ENCODE measurements around the gene PRPF18. TPM values are rescaled to one million over a fixed set of nuclear protein-coding genes. Genes with fewer than 3 reads are reported as not detected.

Gene PRPF18
- total RNA-seq, 1 donor from 2014 or later, result 22.5 TPM

DNA sequence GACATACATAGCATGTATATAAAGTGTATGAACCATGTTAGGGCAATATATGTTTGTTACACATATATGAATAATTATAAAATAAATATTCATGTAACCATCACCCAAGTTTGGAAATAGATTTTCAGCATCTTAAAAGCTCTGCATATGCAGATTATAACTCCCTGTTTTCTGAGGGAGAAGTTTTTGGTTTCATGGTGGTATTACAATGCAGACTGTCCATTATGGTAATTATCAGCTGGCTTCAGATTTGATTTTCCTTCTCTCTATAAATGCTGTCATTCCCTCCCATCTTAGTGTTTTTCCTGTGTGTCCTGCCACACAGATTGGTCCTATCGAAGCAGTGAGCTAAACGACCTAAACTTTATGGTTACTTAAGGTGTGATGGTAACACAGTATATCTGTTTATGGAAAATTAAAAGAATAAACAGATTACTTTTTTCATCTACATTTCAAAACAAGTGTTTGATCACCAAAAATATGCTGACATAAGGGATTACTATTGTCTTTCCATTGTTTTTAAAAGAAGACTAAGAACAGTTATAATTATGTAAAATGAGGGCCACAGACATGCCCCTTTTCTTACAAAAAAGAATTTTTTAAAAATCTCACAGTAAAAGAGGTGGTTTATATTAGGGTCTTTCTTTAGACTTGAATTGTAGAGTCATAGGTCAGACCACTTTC lies 17.7 kb downstream of the PRPF18 start:
- intact Hi-C loops (cut with DNase I), result no loop called here
- Histone ChIP-seq H3K4me3 (no peak overlapping the region), H3K36me3 (peaks cover 81% of the 10 kb centered on the region), H3K27me3 (ENCODE audit: low read depth) (no peaks in the 10 kb centered on the region), H3K9me3 (no peaks in the 10 kb centered on the region), H3K27ac (no peak overlapping the region), H3K4me1 (no peaks in the 10 kb centered on the region)
- ATAC-seq (no peak), DNase-seq (no peak)
- TF ChIP-seq, protein P1, sequence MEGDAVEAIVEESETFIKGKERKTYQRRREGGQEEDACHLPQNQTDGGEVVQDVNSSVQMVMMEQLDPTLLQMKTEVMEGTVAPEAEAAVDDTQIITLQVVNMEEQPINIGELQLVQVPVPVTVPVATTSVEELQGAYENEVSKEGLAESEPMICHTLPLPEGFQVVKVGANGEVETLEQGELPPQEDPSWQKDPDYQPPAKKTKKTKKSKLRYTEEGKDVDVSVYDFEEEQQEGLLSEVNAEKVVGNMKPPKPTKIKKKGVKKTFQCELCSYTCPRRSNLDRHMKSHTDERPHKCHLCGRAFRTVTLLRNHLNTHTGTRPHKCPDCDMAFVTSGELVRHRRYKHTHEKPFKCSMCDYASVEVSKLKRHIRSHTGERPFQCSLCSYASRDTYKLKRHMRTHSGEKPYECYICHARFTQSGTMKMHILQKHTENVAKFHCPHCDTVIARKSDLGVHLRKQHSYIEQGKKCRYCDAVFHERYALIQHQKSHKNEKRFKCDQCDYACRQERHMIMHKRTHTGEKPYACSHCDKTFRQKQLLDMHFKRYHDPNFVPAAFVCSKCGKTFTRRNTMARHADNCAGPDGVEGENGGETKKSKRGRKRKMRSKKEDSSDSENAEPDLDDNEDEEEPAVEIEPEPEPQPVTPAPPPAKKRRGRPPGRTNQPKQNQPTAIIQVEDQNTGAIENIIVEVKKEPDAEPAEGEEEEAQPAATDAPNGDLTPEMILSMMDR (IDR thresholded peaks at IDR 0.05), result no peak

DNA sequence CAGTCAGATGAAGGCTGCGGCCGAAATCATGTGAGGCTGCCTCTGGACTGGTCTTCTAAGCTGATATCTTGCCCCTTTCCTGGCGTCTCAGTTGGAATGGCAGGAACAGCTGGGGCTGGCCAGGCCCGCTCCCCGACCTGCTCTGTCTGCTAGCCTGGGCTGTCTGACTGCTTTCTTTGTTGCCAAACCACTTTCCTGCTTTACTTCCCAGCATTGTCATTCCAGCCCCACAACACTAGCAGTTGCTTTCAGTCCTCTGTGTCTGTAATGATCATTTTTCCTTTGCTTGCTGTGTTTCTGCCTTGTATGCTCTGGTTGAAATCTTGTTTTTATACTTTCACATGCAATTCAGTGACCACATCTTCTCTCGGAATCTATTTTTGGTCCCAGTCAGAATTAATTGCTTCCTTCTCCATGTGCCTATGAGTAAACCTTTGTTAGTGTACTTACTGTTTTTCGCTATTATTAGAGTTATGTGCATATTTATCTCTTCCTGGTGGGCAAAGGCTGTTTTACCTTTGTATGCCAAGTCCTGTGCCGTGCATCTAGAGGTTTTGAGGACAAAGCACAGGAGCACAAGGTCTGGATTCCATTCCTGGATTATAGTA lies 21.6 kb downstream of the PRPF18 start:
- Histone ChIP-seq H3K4me3 (no peak overlapping the region), H3K27ac (no peak overlapping the region), H3K9me3 (no peaks in the 10 kb centered on the region), H3K36me3 (peaks cover 84% of the 10 kb centered on the region), H3K27me3 (ENCODE audit: low read depth) (no peaks in the 10 kb centered on the region), H3K4me1 (no peaks in the 10 kb centered on the region)
- no peak for ATAC-seq
- intact Hi-C loops (cut with DNase I), result no loop called here
- TF ChIP-seq, protein P1 (IDR thresholded peaks at IDR 0.05), result no peak
- no peak for DNase-seq

DNA sequence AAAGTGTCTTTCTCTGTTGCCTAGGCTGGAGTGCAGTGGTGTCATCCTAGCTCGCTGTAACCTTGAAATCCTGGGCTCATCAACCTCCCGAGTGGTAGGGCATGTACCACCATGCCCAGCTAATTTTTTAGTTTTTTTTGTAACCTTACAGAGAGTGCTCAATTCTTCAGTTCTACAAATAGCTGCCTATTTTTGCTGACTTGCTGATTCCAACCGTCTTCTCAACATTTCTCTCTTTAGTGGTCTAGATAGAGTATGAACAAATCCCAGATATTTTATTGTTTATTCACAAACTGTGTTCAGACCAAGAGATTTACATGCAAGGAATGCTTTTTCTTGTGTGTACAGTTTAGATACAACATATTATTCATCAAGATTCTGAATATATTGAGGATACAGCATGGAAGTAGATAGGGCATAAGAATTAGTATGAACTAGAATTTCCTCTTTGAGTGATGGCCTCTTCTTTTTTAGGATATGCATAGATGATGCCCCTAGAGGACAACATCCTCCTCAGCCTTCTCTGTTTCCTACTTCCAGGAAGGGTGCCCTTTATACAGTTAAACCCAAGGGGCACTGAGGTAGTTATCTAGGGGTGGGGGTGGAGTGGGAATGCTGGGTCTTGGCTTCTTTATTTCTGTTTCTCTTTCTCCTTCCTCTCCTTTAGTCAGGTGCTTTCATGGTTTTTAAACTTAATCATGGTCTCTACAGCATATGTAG lies 26.0 kb downstream of the PRPF18 start:
- H3K4me3 ChIP-seq, result no peak overlapping the region
- no peak overlapping the region for H3K27ac ChIP-seq
- H3K9me3 ChIP-seq, result no peaks in the 10 kb centered on the region
- ATAC-seq, result no peak
- DNase-seq, result no peak
- H3K27me3 ChIP-seq (ENCODE audit: low read depth), result no peaks in the 10 kb centered on the region
- intact Hi-C loops (cut with DNase I), result no loop called here
- H3K36me3 ChIP-seq, result peaks cover 92% of the 10 kb centered on the region
- no peaks in the 10 kb centered on the region for H3K4me1 ChIP-seq
- TF ChIP-seq, protein P1 (IDR thresholded peaks at IDR 0.05), result no peak

DNA sequence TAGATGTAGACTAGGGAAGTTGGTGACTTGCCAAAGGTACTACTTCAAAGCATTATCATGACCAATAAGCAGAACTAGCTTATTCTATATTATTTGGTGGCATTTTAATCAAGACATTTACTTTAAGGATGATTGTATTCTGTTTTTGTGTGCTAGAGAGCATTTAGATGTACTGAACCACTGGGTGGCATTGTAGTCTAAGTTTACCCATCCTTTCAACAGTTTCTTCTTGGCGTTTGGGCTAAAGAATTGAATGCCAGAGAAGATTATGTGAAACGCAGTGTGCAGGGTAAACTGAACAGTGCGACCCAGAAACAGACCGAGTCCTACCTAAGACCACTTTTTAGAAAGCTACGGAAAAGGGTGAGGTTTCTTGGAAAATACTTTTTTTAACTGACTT lies 26.8 kb downstream of the PRPF18 start:
- ATAC-seq (no peak), DNase-seq (no peak)
- H3K27me3 ChIP-seq (ENCODE audit: low read depth), result no peaks in the 10 kb centered on the region
- TF ChIP-seq, protein P1 (IDR thresholded peaks at IDR 0.05), result peak; percentile 21
- no peaks in the 10 kb centered on the region for H3K4me1 ChIP-seq
- H3K4me3 ChIP-seq, result no peak overlapping the region
- peaks cover 92% of the 10 kb centered on the region for H3K36me3 ChIP-seq
- no peaks in the 10 kb centered on the region for H3K9me3 ChIP-seq
- intact Hi-C loops (cut with DNase I), result no loop called here
- H3K27ac ChIP-seq, result no peak overlapping the region

DNA sequence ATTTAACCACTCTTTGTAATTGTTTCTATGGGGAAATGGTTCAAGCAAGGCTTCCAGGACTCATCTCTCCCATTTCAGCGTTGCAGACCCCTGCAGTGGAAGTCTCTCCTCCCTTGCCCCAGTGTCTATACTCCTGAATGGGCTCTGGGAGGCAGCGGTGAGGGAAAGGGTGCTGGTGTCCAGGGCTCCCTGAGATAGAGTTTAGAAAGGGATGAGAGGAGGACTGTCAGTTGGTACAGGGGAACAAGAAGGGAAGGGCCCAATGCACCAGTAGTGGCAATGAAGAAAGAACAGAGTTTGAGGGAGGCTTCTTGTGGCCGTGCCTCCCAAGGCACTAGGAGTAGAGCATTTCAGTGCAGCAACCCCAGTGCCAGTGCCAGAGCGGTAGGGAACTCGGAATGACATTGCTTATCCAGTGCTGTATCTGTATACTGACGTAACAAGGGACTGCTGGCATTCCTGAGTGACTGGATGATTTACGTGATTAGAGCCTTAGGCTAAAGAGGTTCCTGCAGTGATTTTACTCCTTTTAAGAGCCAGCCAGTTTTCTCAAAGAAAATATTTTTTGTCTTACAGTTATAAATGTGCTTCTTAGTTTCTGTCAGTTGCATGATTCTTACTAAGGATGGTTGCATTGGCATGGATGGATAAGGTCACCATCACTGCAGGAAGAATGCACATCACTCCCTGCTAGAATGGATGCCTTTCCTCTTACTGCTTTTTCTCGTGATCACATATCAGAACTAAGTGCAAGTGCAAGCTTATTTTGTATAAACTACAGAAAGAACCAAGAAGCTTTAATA lies 28.0 kb downstream of the PRPF18 start:
- Histone ChIP-seq H3K36me3 (peaks cover 94% of the 10 kb centered on the region), H3K4me3 (no peak overlapping the region), H3K27me3 (ENCODE audit: low read depth) (no peaks in the 10 kb centered on the region), H3K9me3 (no peaks in the 10 kb centered on the region), H3K4me1 (no peaks in the 10 kb centered on the region), H3K27ac (no peak overlapping the region)
- DNase-seq (no peak), ATAC-seq (no peak)
- TF ChIP-seq, protein P1 (IDR thresholded peaks at IDR 0.05), result no peak
- intact Hi-C loops (cut with DNase I), result no loop called here
